Transverse colon (tissue), 4 donors: ENCODE measurements around the gene CEP70.

Experiments
- CTCF ChIP-seq, 5 experiments: fragments of 200-600 bp in 3 of 5; fragments of 450-650 bp in 2 of 5; sonication (generic) in 3 of 5; IDR thresholded peaks; 1 replicate in 2 of 5; 2 replicates in 3 of 5; pipeline ENCODE4 v1.5.1; 2016 to 2017; ENCODE audit warnings: antibody characterized with exemption in 5 of 5, inconsistent platforms in 3 of 5, mild to moderate bottlenecking in 2 of 5, moderate library complexity in 1 of 5
- POLR2A ChIP-seq: fragments of 450-650 bp; IDR thresholded peaks from one replicate; pipeline ENCODE4 v1.6.1; 2016; ENCODE audit warnings: antibody characterized with exemption, mild to moderate bottlenecking, moderate library complexity
- POLR2AphosphoS5 ChIP-seq, 3 donors: sonication (generic); formaldehyde crosslinking; IDR thresholded peaks; one replicate each; pipeline ENCODE4 v1.6.1; 2016; ENCODE audit warnings: antibody characterized with exemption in 3 of 3

GRCh38 chr3:138578961-138579574, 15.0 kb downstream of the CEP70 start:
- no peak for TF ChIP-seq CTCF (IDR thresholded peaks at IDR 0.05)
- no peak for TF ChIP-seq POLR2AphosphoS5 (IDR thresholded peaks at IDR 0.05)
- no peak for TF ChIP-seq POLR2A
